Urinary bladder (tissue), 4 donors: ENCODE measurements around the gene WWC2. TPM values are rescaled to one million over a fixed set of nuclear protein-coding genes. Genes with fewer than 3 reads are reported as not detected.

Source experiments
- DNase-seq: peaks from one replicate; pipeline ENCODE4 v3.0.0-alpha.2; 2015; ENCODE audit errors: extremely low spot score
- H3K27ac ChIP-seq: one replicate; pipeline ENCODE4 v1.5.1; 2013; ENCODE audit warnings: low read depth, mild to moderate bottlenecking, moderate library complexity
- H3K36me3 ChIP-seq: one replicate; pipeline ENCODE4 v1.6.1; 2013; ENCODE audit warnings: mild to moderate bottlenecking, moderate library complexity; ENCODE audit not compliant: insufficient read depth
- H3K4me1 ChIP-seq: one replicate; pipeline ENCODE4 v1.6.1; 2013; ENCODE audit warnings: mild to moderate bottlenecking, moderate library complexity; ENCODE audit not compliant: insufficient read depth
- H3K4me3 ChIP-seq: one replicate; pipeline ENCODE4 v1.5.1; 2013; ENCODE audit warnings: low read depth, low read length
- WGBS: extraction: QIAGEN DNeasy Blood & Tissue Kit; methylation state at CpG from one replicate; pipeline ENCODE4 v1.1.7; 2013; 5-methylcytosine and 5-hydroxymethylcytosine counted together
- polyA plus RNA-seq: library from polyadenylated mRNA; stranded (reverse); fragments of 200-250 nt; gene quantifications from one replicate; pipeline ENCODE4 v1.2.3, GENCODE V29; 2013
- total RNA-seq: library from RNA; depleted of rRNA; stranded (reverse); fragments of >200 nt; gene quantifications from one replicate; pipeline ENCODE4 v1.2.3, GENCODE V29; 2014
- donor health status: healthy with polysubstance abuse.
- donor health status: healthy.

The WWC2 gene
- total and polyA plus RNA-seq, 2 donors, result 10.8 to 42.0 TPM

- DNase-seq, result no peak
- peak overlapping the region; percentile 68 for H3K27ac ChIP-seq
- no peaks in the 10 kb centered on the region for H3K4me1 ChIP-seq
- no peak overlapping the region for H3K4me3 ChIP-seq
- 48% methylated on average over 9 of the region's 9 CpGs for WGBS
- H3K36me3 ChIP-seq, result no peaks in the 10 kb centered on the region
Measured at GRCh38 chr4:183256756-183257385, 157.8 kb downstream of the WWC2 start.

DNA sequence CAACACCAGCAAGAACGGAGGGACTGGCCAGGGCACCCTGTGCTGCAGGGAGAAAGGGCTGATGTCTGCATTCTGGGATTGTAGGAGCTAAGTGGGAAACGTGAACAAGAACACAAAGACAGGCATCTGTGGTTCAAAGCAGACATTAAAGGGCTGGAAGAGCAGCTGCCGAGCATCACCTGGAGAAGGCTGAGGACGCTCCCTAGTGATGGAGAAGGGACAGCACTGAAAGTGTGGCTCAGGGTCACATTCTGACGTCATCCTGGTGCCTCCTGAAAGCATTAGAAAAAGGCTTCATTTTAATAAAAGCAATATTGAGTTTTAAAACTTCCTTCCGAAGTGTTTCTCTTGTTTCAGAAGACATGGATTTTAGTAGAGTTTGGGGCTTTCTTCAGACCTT, 158.8 kb downstream of the WWC2 start:
- Histone ChIP-seq H3K4me1 (no peaks in the 10 kb centered on the region), H3K4me3 (no peak overlapping the region), H3K36me3 (no peaks in the 10 kb centered on the region), H3K27ac (no peak overlapping the region)
- 92% methylated on average over 6 of the region's 6 CpGs for WGBS
- no peak for DNase-seq

GRCh38 chr4:183260491-183261151, 161.6 kb downstream of the WWC2 start:
- no peaks in the 10 kb centered on the region for H3K4me1 ChIP-seq
- WGBS, result 90% methylated on average over 10 of the region's 10 CpGs
- H3K36me3 ChIP-seq, result no peaks in the 10 kb centered on the region
- no peak for DNase-seq
- H3K27ac ChIP-seq, result no peak overlapping the region
- H3K4me3 ChIP-seq, result no peak overlapping the region

DNA sequence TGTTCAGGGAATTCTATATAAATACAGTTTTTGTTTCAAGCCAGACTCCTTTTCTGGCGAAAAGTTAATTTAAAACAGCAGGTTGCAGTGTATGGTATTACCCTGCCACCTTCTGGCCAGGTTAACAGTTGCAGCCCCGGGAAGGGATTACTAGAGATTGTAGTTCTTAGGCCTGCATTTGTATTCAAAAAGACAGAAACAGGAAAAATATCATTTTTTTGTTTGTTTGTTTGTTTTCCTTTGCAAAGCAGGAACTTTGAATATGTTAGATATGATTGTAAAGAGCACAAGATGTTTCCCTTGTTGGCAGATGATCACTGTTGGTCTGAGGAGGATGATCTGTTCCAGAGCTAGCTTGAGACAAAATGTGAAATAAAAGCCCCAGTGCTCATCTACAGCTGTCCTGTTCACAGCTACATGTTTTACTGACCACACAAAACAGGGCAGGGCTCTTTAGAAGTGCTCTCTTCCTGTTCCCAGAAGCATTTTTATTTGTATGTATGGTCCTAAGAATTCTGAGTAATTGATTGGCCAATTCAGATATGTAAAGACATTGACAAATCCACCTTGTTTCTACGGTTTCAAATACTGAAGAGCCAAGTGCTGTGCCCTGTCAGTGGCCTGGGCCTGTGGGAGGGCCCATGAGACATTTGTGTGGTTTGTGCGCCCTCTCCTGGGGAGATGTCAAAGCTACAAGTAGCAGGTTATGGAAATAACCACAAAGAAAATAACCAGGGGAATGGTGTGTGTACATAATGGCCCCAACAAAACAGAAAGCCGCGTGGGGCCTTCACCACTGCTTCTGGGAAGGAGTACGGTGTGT, 163.1 kb downstream of the WWC2 start:
- Histone ChIP-seq H3K27ac (no peak overlapping the region), H3K4me3 (no peak overlapping the region), H3K36me3 (no peaks in the 10 kb centered on the region), H3K4me1 (no peaks in the 10 kb centered on the region)
- DNase-seq, result peak; percentile 51
- WGBS, result 12% methylated on average over 7 of the region's 7 CpGs

- H3K4me3 ChIP-seq, result no peak overlapping the region
- H3K36me3 ChIP-seq, result no peaks in the 10 kb centered on the region
- no peaks in the 10 kb centered on the region for H3K4me1 ChIP-seq
- 23% methylated on average over 6 of the region's 6 CpGs for WGBS
- DNase-seq, result no peak
- H3K27ac ChIP-seq, result no peak overlapping the region
Measured at GRCh38 chr4:183262776-183263100, 163.7 kb downstream of the WWC2 start.

DNA sequence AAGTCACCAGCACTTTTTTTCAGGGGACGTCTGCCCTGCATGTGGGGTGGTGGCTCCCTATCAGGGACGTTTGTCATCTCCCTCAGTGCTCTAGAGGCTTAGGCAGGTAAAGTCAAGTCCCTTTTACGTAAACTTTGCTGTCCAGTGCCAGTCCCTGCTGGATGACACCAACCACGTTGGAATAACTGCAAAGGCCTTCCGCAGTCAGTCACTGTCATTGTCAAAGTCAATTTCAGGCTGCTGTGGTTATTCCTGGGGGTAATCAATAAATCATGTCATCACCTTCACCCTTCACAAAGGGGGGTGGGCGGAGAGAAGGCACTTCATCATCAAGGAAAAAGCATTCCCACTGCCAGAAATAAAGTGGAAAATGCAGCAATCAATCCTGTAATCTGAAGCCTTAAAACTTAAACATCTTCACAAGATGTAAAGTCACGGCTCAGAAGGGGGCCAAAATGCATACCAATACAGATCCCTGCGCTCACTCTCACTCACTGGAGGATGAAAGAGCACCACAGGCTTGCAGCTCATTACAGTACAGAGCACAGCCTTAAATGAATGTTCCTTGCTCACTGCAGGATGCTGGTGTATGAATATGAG, 164.8 kb downstream of the WWC2 start:
- no peak for DNase-seq
- WGBS, result 85% methylated on average over 8 of the region's 8 CpGs
- H3K4me3 ChIP-seq, result no peak overlapping the region
- no peaks in the 10 kb centered on the region for H3K4me1 ChIP-seq
- H3K36me3 ChIP-seq, result no peaks in the 10 kb centered on the region
- H3K27ac ChIP-seq, result no peak overlapping the region

DNA sequence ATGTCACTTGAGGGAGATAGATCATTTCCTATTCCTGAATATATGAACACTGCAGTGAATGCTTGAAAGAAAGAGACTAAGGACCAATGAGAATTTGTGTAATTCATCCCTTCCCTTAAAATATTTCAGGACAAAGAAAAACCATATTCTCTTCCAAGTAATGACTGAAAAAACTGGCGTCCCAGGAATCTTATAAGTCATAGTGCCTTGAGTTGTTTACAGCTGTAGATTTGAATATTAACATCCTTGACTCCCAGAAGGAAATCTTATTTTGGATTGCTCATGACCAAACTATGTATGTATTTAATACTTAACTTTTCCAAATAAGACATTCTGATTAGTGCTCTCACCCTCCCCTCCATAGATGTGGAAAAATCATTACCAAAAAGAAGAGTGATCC, 165.6 kb downstream of the WWC2 start:
- no peak overlapping the region for H3K27ac ChIP-seq
- no peak overlapping the region for H3K4me3 ChIP-seq
- H3K4me1 ChIP-seq, result peaks cover 2% of the 10 kb centered on the region
- 76% methylated on average over 1 of the region's 1 CpG for WGBS
- H3K36me3 ChIP-seq, result no peaks in the 10 kb centered on the region
- no peak for DNase-seq

- H3K4me3 ChIP-seq, result no peak overlapping the region
- H3K36me3 ChIP-seq, result no peaks in the 10 kb centered on the region
- H3K4me1 ChIP-seq, result peaks cover 2% of the 10 kb centered on the region
- no peak overlapping the region for H3K27ac ChIP-seq
- DNase-seq, result no peak
- WGBS, result 97% methylated on average over 3 of the region's 3 CpGs
Measured at GRCh38 chr4:183266371-183266770, 167.3 kb downstream of the WWC2 start.

GRCh38 chr4:183268556-183268955, 169.5 kb downstream of the WWC2 start:
- Histone ChIP-seq H3K4me1 (peaks cover 2% of the 10 kb centered on the region), H3K4me3 (no peak overlapping the region), H3K36me3 (peaks cover 2% of the 10 kb centered on the region), H3K27ac (no peak overlapping the region)
- 91% methylated on average over 9 of the region's 9 CpGs for WGBS
- no peak for DNase-seq

DNA sequence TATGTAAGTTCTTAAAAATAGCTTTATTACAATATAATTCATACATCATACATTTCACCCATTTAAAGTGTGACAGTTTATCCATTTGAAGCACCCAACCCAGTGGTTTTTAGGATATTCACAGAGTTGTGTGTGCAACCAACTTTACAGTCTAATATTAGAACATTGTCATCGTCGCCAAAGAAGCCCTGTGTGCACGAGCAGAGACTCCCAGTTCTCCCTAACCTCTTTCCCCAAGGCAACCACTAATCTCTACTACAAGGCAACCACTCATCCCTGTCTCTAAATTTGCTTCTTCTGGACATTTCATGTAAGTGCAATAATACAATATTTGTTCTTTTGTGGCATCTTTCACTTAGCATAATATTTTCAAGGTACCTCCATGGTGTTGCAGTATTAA, 173.3 kb downstream of the WWC2 start:
- DNase-seq, result no peak
- Histone ChIP-seq H3K4me3 (no peak overlapping the region), H3K36me3 (peaks cover 2% of the 10 kb centered on the region), H3K27ac (no peak overlapping the region), H3K4me1 (peaks cover 2% of the 10 kb centered on the region)
- 87% methylated on average over 3 of the region's 3 CpGs for WGBS

GRCh38 chr4:183276106-183276505, 177.0 kb downstream of the WWC2 start:
- WGBS, result 90% methylated on average over 1 of the region's 1 CpG
- H3K27ac ChIP-seq, result no peak overlapping the region
- peaks cover 2% of the 10 kb centered on the region for H3K36me3 ChIP-seq
- no peaks in the 10 kb centered on the region for H3K4me1 ChIP-seq
- no peak overlapping the region for H3K4me3 ChIP-seq
- no peak for DNase-seq

DNA sequence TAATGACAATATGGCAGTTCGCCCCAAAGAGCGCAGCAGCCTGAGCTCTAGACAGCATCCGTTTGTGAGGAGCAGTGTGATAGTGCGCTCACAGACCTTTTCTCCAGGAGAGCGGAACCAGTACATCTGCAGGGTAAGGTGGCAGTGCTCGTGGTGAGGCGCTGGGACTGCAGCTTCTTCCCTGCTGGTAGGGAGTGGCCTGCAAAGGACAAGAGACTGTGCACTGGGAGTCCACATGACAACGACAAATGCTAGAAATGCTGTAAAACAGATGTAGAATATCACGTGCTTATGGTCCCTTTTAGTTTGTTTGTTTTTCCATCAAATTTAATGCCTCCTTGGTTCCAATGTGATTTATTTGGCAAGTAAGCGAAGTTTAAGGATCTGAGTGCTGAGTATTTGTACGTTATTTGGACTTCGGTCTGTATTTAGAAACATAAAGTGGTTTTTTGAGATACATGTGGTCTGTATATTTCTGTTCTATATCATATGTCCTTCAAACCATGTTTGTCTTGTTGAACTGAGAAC, 185.3 kb downstream of the WWC2 start:
- no peak overlapping the region for H3K27ac ChIP-seq
- no peaks in the 10 kb centered on the region for H3K36me3 ChIP-seq
- DNase-seq, result no peak
- H3K4me3 ChIP-seq, result no peak overlapping the region
- 73% methylated on average over 12 of the region's 12 CpGs for WGBS
- no peaks in the 10 kb centered on the region for H3K4me1 ChIP-seq

- Histone ChIP-seq H3K4me1 (no peaks in the 10 kb centered on the region), H3K4me3 (no peak overlapping the region), H3K27ac (no peak overlapping the region), H3K36me3 (no peaks in the 10 kb centered on the region)
- 51% methylated on average over 4 of the region's 4 CpGs for WGBS
- no peak for DNase-seq
Measured at GRCh38 chr4:183284965-183285364, 185.9 kb downstream of the WWC2 start.
